Measurements from ENCODE around the gene ZNF714. TPM values are rescaled to one million over a fixed set of nuclear protein-coding genes. Genes with fewer than 3 reads are reported as not detected.
A peak's percentile ranks its signal among the peaks of the same experiment; 100 is the strongest.
"Not testable (repeated sequence)": the region's sequence is repeated elsewhere in the genome, so short reads cannot be mapped to it uniquely, and the experiment has no call there.

ZNF714 gene
- total RNA-seq, 1 donor: 9.7 TPM

- H3K4me3 ChIP-seq (ENCODE audit: low read depth, low read length): no peak overlapping the region
- TF ChIP-seq, protein P1, sequence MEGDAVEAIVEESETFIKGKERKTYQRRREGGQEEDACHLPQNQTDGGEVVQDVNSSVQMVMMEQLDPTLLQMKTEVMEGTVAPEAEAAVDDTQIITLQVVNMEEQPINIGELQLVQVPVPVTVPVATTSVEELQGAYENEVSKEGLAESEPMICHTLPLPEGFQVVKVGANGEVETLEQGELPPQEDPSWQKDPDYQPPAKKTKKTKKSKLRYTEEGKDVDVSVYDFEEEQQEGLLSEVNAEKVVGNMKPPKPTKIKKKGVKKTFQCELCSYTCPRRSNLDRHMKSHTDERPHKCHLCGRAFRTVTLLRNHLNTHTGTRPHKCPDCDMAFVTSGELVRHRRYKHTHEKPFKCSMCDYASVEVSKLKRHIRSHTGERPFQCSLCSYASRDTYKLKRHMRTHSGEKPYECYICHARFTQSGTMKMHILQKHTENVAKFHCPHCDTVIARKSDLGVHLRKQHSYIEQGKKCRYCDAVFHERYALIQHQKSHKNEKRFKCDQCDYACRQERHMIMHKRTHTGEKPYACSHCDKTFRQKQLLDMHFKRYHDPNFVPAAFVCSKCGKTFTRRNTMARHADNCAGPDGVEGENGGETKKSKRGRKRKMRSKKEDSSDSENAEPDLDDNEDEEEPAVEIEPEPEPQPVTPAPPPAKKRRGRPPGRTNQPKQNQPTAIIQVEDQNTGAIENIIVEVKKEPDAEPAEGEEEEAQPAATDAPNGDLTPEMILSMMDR (IDR thresholded peaks at IDR 0.05; ENCODE audit: insufficient read depth, low read length): no peak
- no peak for DNase-seq (ENCODE audit: low read depth)
These were observed 56.1 kb downstream of the ZNF714 start for GRCh38 chr19:21138130-21138529.

- not testable (repeated sequence) for DNase-seq (ENCODE audit: low read depth); H3K4me3 ChIP-seq (ENCODE audit: low read depth, low read length)
These were observed 59.0 kb downstream of the ZNF714 start for GRCh38 chr19:21141006-21141405.

DNA sequence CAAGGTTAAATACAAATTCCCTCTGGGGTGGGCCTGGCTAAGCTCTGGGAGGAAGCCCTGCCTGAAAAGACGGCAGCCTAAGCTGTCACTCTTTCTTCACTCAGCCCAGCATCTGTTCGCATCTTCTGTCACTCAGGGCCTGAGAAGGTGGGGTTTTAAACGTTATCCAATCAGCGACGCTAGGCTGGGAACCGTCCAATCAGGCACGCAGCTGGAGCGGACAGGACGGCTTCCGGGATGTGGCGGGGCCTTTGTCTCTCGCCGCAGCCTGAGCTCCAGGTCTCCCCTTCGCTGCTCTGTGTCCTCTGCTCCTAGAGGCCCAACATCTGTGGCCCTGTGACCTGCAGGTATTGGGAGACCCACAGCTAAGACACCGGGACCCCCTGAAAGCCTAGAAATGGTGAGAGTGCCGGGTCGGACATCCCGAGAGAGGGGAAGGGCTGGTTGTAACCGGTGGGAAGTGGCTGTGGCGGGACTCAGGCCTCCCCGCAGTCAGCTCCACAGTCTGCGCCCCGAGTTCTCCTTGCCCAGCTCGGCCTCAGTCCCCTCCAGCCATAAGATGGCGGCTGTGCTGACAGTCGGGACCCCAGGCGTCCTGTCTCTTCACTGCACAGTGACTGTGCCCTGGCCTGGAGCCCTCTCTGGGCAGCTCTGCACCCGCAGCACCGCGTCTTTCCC, 59.9 kb downstream of the ZNF714 start, which contains the start of gene ZNF431:
Gene ZNF431 (plus strand): TSS at position 254 of the 678 bp plus-strand sequence. CDS start 144 bp downstream, at position 398.
- TF ChIP-seq, protein P1 (IDR thresholded peaks at IDR 0.05; ENCODE audit: insufficient read depth, low read length): no peak
- peak within 1 kb of the TSS; percentile 95 for H3K4me3 ChIP-seq (ENCODE audit: low read depth, low read length)
- DNase-seq (ENCODE audit: low read depth): peak; percentile 91

DNA sequence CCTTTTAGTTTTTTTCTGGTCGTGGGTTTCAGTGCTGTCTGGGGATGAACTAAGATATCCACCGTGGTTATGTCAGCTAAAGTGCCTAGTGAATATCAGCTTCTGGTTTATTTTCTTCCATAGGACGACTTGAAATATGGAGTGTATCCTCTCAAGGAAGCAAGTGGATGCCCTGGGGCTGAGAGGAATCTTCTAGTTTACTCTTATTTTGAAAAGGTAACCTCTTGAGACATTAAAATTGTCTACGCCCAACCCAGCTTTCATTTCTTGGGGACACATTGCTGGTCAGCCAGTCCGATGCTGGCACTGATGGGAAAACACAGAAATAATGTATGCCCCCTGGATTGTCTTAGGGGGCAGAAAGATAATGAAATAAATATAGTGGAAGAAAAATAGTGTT, 61.4 kb downstream of the ZNF714 start:
- DNase-seq (ENCODE audit: low read depth): no peak
- H3K4me3 ChIP-seq (ENCODE audit: low read depth, low read length): no peak overlapping the region
- TF ChIP-seq, protein P1 (IDR thresholded peaks at IDR 0.05; ENCODE audit: insufficient read depth, low read length): no peak

DNA sequence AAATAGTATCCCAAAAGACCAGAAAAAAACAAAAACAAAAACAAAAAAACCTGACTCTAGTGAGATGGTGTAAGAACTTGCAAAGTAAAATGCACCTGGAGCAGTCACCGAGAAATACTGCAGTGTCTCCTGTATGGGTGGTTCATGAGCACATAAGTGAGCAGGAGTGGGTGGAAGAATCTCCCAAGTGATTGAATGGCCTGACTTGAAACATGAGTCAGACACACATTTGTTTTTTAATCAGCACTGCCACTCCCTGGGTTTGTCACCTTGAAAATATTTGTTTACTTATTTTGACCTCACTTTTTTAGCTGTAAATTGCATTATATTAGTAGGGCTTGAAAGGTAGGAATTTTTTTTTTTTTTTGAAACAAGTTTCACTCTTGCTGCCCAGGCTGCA, 61.9 kb downstream of the ZNF714 start:
- TF ChIP-seq, protein P1 (IDR thresholded peaks at IDR 0.05; ENCODE audit: insufficient read depth, low read length): no peak
- no peak for DNase-seq (ENCODE audit: low read depth)
- H3K4me3 ChIP-seq (ENCODE audit: low read depth, low read length): no peak overlapping the region

- H3K4me3 ChIP-seq (ENCODE audit: low read depth, low read length): no peak overlapping the region
- TF ChIP-seq, protein P1 (IDR thresholded peaks at IDR 0.05; ENCODE audit: insufficient read depth, low read length): no peak
- no peak for DNase-seq (ENCODE audit: low read depth)
These were observed 65.5 kb downstream of the ZNF714 start for GRCh38 chr19:21147540-21147939.

DNA sequence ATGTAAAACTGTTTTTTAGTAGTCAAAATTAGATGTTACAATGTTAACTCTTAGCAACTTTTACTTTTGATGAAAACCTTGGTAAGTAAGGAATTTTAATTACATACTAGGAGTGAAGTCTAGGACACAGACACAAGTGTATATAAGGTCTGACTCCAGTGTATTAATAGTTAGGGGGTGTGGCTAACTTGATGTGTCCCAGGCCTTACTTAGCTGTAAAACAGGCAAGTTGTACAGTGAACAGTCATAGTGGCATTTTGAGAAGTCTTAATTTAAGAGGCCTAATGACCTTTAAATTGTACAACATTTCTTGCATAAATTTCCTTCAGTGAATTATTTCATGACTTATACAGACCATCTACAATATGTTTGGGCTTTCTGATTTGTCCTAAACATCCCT, 66.7 kb downstream of the ZNF714 start:
- no peak overlapping the region for H3K4me3 ChIP-seq (ENCODE audit: low read depth, low read length)
- TF ChIP-seq, protein P1 (IDR thresholded peaks at IDR 0.05; ENCODE audit: insufficient read depth, low read length): no peak
- DNase-seq (ENCODE audit: low read depth): no peak
